OCI-LY7 (cell line): Measurements from ENCODE around the gene WRAP73.

Source experiments
- CTCF ChIP-seq: fragments of 200-600 bp; sonication (generic); conservative IDR thresholded peaks from 2 replicates; pipeline ENCODE4 v1.5.1; 2014; ENCODE audit warnings: mild to moderate bottlenecking, antibody characterized with exemption, low read length, moderate library complexity, mixed read lengths
- EZH2phosphoT487 ChIP-seq: fragments of 200-600 bp; sonication (generic); IDR thresholded peaks from 2 replicates; pipeline ENCODE4 v1.6.1; 2018; ENCODE audit warnings: low read depth, borderline replicate concordance, mild to moderate bottlenecking, mixed run types, antibody characterized with exemption, low read length, moderate library complexity, mixed read lengths

GRCh38 chr1:3616861-3617260, 33.0 kb downstream of the WRAP73 start:
- TF ChIP-seq CTCF (no peak), EZH2phosphoT487 (no peak)
